HepG2 (cell line): Measurements from ENCODE around the gene HSPB6. TPM values are rescaled to one million over a fixed set of nuclear protein-coding genes. Genes with fewer than 3 reads are reported as not detected.
A peak's percentile ranks its signal among the peaks of the same experiment; 100 is the strongest.

Experiments used
- ATAC-seq: fragments of 200-7000 bp; cut with Tn5 transposase; 3 replicates; pipeline ENCODE4 v1.9.1; 2020; ENCODE audit warnings: mild to moderate bottlenecking, moderate library complexity
- BruUV-seq: library from RNA; stranded (reverse); fragments of 400-500 nt; replicated peaks from 2 replicates; lab custom pipeline; 2021; lab: Mats Ljungman, UMichigan
- CTCF ChIA-PET: fragments of 300-600 bp; formaldehyde crosslinking; extraction: SDS; loops from one replicate; lab custom pipeline; 2021; ENCODE audit warnings: low total read pairs, inconsistent platforms, low intra/inter-chr PET ratio; lab: Yijun Ruan, JAX
- POLR2A ChIA-PET: fragments of 350-600 bp; sonication (Branson Sonifier 250); formaldehyde crosslinking; loops from one replicate; lab custom pipeline; 2020; ENCODE audit warnings: antibody characterized with exemption, inconsistent platforms; lab: Yijun Ruan, JAX
- DNase-seq: peaks from one replicate; pipeline ENCODE4 v3.0.0-alpha.2; 2015; ENCODE audit warnings: low spot score
- FAIRE-seq: peaks from 3 replicates; lab custom pipeline; 2011; peaks lifted over from hg19 to GRCh38; lab: Jason Lieb, UNC
- H2AFZ ChIP-seq: one replicate; pipeline ENCODE4 v1.6.1; 2011; ENCODE audit warnings: low read length, inconsistent platforms
- H3K27ac ChIP-seq: fragments of 300-600 bp; 3 replicates; pipeline ENCODE4 v1.8.0; 2011; ENCODE audit warnings: mixed run types, mild to moderate bottlenecking, mixed read lengths, low read length, inconsistent platforms; ENCODE audit not compliant: insufficient read depth; ENCODE audit errors: extremely low read length
- H3K27me3 ChIP-seq, 2 experiments: fragments of 200-600 bp in 1 of 2; 2 replicates in 1 of 2; 3 replicates in 1 of 2; pipeline versions ENCODE4 v1.6.0 to v1.8.0; 2011; ENCODE audit warnings: low read length in 2 of 2, mild to moderate bottlenecking in 2 of 2, moderate library complexity in 2 of 2, inconsistent platforms in 1 of 2; ENCODE audit not compliant: insufficient read depth in 2 of 2, control insufficient read depth in 1 of 2
- H3K36me3 ChIP-seq, 2 experiments: fragments of 200-600 bp in 1 of 2; replicated peaks in 1 of 2; 2 replicates in 1 of 2; 3 replicates in 1 of 2; pipeline versions ENCODE4 v1.5.1 to v1.8.0; 2011; ENCODE audit warnings: low read length in 2 of 2, inconsistent platforms in 1 of 2; ENCODE audit not compliant: insufficient read depth in 2 of 2, control insufficient read depth in 1 of 2
- H3K4me1 ChIP-seq: 2 replicates; pipeline ENCODE4 v1.5.1; 2012; ENCODE audit warnings: low read length, inconsistent platforms; ENCODE audit not compliant: insufficient read depth
- H3K4me2 ChIP-seq: 2 replicates; pipeline ENCODE4 v1.6.0; 2011; ENCODE audit warnings: low read depth, low read length, inconsistent platforms
- H3K4me3 ChIP-seq, 3 experiments: fragments of 200-600 bp in 1 of 3; sonication (generic), shearing (Covaris generic) in 1 of 3; replicated peaks in 1 of 3; 2 replicates each; pipeline ENCODE4 v1.5.1; 2011 to 2016; ENCODE audit warnings: low read length in 3 of 3, inconsistent platforms in 2 of 3, low read depth in 2 of 3, mild to moderate bottlenecking in 2 of 3, control low read depth in 1 of 3, mixed read lengths in 1 of 3; ENCODE audit not compliant: insufficient read depth in 1 of 3
- H3K79me2 ChIP-seq: one replicate; pipeline ENCODE4 v1.6.1; 2011; ENCODE audit warnings: low read length, inconsistent platforms; ENCODE audit not compliant: insufficient read depth
- H3K9ac ChIP-seq: 2 replicates; pipeline ENCODE4 v1.6.0; 2011; ENCODE audit warnings: mild to moderate bottlenecking, low read depth, low read length, inconsistent platforms; ENCODE audit not compliant: insufficient read depth
- H3K9me3 ChIP-seq: 2 replicates; pipeline ENCODE4 v1.5.1; 2012; ENCODE audit warnings: mild to moderate bottlenecking, low read length
- H4K20me1 ChIP-seq: 2 replicates; pipeline ENCODE4 v1.6.0; 2011; ENCODE audit warnings: inconsistent platforms, mild to moderate bottlenecking, low read length, moderate library complexity; ENCODE audit not compliant: insufficient read depth
- AGO2 ChIP-seq: fragments of 200-400 bp; formaldehyde crosslinking; optimal IDR thresholded peaks from 2 replicates; pipeline ENCODE3; 2017; ENCODE audit warnings: mild to moderate bottlenecking, low read depth, low read length, moderate library complexity
- KDM6A ChIP-seq: IDR thresholded peaks from 2 replicates; pipeline ENCODE4 v1.6.1; 2016; ENCODE audit warnings: low read depth
- SMC3 ChIP-seq: IDR thresholded peaks from 2 replicates; pipeline ENCODE4 v1.6.1; 2011; ENCODE audit warnings: low read length, improper control_type of control experiment
- ZNF460 ChIP-seq: sonication (generic); formaldehyde crosslinking; IDR thresholded peaks from 2 replicates; pipeline ENCODE4 v1.5.1; 2020; ENCODE audit warnings: missing genetic modification reagents, mild to moderate bottlenecking, borderline replicate concordance
- ZNF652 ChIP-seq: IDR thresholded peaks from 2 replicates; pipeline ENCODE4 v1.6.1; 2016; ENCODE audit warnings: low read depth, borderline replicate concordance
- WGBS: methylation state at CpG from one replicate; pipeline ENCODE4 v1.1.6; 2017; ENCODE audit warnings: low lambda C conversion rate; 5-methylcytosine and 5-hydroxymethylcytosine counted together
- in situ Hi-C: cut with HindIII; loops from 2 replicates; pipeline ENCODE4 v1.10.0; 2017; ENCODE audit warnings: low pct_unique_long_range_greater_than_20kb; ENCODE audit not compliant: extremely low pct_ligation_motif_present
- intact Hi-C: fragments of 100-400 bp; cut with micrococcal nuclease; formaldehyde crosslinking; loops from one replicate; pipeline ENCODE4 v1.10.0; 2022; ENCODE audit not compliant: unreplicated experiment
- polyA plus RNA-seq, 8 experiments: library from polyadenylated mRNA; depleted of rRNA in 3 of 8; stranded (reverse) in 7 of 8; unstranded in 1 of 8; fragments of >200 nt; fragmentation: Illumina TruSeq in 4 of 8; extraction: Trizol in 4 of 8; gene quantifications; 2 replicates each; pipeline versions ENCODE4 v1.2.1 to v1.2.3, GENCODE V29; 2011 to 2016; ENCODE audit warnings: low read depth in 4 of 8, missing spikeins in 1 of 8, mixed read lengths in 1 of 8; ENCODE audit not compliant: insufficient read depth in 1 of 8
- total RNA-seq, 5 experiments: library from RNA; depleted of rRNA; stranded (reverse); fragments of >200 nt; fragmentation: Illumina TruSeq; extraction: Trizol; gene quantifications; 2 replicates each; pipeline ENCODE4 v1.2.3, GENCODE V29; 2016; ENCODE audit warnings: low read depth in 1 of 5
- TF ChIP-seq, protein P1 (sequence below): fragments of 450-650 bp; IDR thresholded peaks from 2 replicates; pipeline ENCODE4 v1.6.1; 2016
- TF ChIP-seq, protein P2 (sequence below): sonication (generic); formaldehyde crosslinking; IDR thresholded peaks from 2 replicates; pipeline ENCODE4 v1.8.0; 2022; ENCODE audit warnings: missing genetic modification reagents, mild to moderate bottlenecking, borderline replicate concordance
- TF ChIP-seq, protein P3 (sequence below): sonication (generic); formaldehyde crosslinking; IDR thresholded peaks from 2 replicates; pipeline ENCODE4 v1.5.0; 2020; ENCODE audit warnings: mild to moderate bottlenecking, missing genetic modification reagents, moderate library complexity

Gene HSPB6
- total and polyA plus RNA-seq, 2 of the 13 experiments (the other 11 are each of a cell fraction or from before 2014, with no cell fraction given) = 0.18 TPM; not detected in 1

DNA sequence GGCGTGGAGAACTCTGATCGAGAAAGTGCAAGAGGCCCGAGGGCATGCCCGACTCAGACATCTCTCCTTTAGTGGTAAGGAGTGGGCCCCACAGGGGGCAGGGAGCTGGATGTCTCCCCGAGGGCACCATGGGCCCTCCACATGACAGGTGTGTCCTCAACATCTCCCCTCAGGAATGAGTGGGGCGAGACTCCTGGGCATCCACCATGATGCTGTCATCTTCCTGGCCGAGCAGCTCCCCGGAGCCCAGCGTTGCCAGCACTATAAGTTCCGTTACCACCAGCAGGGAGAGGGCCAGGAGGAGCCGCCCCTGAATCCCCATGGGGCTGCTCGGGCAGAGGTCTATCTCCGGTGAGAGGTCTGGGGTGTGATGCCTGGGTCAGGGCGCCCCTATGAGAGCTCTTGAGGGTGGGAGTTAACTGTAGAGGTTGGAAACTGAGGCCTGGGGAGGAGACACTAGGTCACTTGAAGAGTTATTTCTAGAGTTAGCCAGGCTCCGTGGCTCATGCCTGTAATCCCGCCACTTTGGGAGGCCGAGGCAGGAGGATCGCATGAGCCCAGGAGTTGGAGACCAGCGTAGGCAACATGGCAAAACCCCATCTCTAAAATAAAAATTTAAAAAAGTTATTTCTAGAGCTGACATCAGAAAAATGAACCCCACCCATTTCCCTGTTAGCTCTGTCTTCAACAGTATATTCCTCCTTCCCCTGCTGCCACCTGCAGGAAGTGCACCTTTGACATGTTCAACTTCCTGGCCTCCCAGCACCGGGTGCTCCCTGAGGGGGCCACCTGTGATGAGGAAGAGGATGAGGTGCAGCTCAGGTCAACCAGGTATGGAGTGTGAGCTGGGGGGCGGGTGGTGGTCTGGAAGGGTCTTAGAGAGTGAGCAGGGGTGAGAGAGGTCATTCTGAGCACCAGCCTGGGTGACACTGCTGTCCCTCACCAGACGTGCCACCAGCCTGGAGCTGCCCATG, 19.6 kb downstream of the HSPB6 start:
- H3K4me2 ChIP-seq = no peak overlapping the region
- TF ChIP-seq SMC3 = peak; percentile 10; the same call in 1 of the 2 replicates
- TF ChIP-seq KDM6A = no peak
- TF ChIP-seq, protein P1, sequence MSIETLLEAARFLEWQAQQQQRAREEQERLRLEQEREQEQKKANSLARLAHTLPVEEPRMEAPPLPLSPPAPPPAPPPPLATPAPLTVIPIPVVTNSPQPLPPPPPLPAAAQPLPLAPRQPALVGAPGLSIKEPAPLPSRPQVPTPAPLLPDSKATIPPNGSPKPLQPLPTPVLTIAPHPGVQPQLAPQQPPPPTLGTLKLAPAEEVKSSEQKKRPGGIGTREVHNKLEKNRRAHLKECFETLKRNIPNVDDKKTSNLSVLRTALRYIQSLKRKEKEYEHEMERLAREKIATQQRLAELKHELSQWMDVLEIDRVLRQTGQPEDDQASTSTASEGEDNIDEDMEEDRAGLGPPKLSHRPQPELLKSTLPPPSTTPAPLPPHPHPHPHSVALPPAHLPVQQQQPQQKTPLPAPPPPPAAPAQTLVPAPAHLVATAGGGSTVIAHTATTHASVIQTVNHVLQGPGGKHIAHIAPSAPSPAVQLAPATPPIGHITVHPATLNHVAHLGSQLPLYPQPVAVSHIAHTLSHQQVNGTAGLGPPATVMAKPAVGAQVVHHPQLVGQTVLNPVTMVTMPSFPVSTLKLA = no peak
- TF ChIP-seq, protein P2, sequence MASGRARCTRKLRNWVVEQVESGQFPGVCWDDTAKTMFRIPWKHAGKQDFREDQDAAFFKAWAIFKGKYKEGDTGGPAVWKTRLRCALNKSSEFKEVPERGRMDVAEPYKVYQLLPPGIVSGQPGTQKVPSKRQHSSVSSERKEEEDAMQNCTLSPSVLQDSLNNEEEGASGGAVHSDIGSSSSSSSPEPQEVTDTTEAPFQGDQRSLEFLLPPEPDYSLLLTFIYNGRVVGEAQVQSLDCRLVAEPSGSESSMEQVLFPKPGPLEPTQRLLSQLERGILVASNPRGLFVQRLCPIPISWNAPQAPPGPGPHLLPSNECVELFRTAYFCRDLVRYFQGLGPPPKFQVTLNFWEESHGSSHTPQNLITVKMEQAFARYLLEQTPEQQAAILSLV (CRISPR knock-in tag) = no peak
- peak; percentile 57 for TF ChIP-seq AGO2
- no peak for TF ChIP-seq ZNF460 (CRISPR knock-in tag)
- TF ChIP-seq, protein P3, sequence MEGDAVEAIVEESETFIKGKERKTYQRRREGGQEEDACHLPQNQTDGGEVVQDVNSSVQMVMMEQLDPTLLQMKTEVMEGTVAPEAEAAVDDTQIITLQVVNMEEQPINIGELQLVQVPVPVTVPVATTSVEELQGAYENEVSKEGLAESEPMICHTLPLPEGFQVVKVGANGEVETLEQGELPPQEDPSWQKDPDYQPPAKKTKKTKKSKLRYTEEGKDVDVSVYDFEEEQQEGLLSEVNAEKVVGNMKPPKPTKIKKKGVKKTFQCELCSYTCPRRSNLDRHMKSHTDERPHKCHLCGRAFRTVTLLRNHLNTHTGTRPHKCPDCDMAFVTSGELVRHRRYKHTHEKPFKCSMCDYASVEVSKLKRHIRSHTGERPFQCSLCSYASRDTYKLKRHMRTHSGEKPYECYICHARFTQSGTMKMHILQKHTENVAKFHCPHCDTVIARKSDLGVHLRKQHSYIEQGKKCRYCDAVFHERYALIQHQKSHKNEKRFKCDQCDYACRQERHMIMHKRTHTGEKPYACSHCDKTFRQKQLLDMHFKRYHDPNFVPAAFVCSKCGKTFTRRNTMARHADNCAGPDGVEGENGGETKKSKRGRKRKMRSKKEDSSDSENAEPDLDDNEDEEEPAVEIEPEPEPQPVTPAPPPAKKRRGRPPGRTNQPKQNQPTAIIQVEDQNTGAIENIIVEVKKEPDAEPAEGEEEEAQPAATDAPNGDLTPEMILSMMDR (CRISPR knock-in tag) = peak; percentile 24; the same call in 1 of the 2 replicates
- no peak for TF ChIP-seq ZNF652
- BruUV-seq = no TSS peak
- H3K79me2 ChIP-seq = no peaks in the 10 kb centered on the region
- H3K27me3 ChIP-seq = no peaks in the 10 kb centered on the region
- CTCF ChIA-PET = interaction anchor here (1.7 kb wide), 1 partner anchor 43 kb away, joined by 5 read pairs; no protein-coding TSS in a partner anchor
- no peak overlapping the region for H2AFZ ChIP-seq
- no peaks in the 10 kb centered on the region for H3K9me3 ChIP-seq
- intact Hi-C loops (no loop called here), in situ Hi-C loops (no loop called here)
- 97% methylated on average over 16 of the region's 22 CpGs for WGBS
- no peak overlapping the region for H3K4me3 ChIP-seq
- ATAC-seq (no peak), FAIRE-seq (peak; percentile 26), DNase-seq (no peak)
- no peaks in the 10 kb centered on the region for H4K20me1 ChIP-seq
- no peak overlapping the region for H3K27ac ChIP-seq
- peaks cover 18% of the 10 kb centered on the region for H3K4me1 ChIP-seq
- POLR2A ChIA-PET = interaction anchor here (1.1 to 4.6 kb wide), 3 partner anchors 11 to 17 kb away, joined by 3 to 69 read pairs (median 7); partner anchors contain the start of gene LIN37
- peaks cover 23 to 62% of the 10 kb centered on the region in 2 experiments; a peak in 4 of 5 replicates for H3K36me3 ChIP-seq
- H3K9ac ChIP-seq = no peak overlapping the region
